ENCODE results near the gene POC1A. TPM values are rescaled to one million over a fixed set of nuclear protein-coding genes. Genes with fewer than 3 reads are reported as not detected.

POC1A gene
- total RNA-seq, 1 experiment from 2014 or later: 9.8 TPM

DNA sequence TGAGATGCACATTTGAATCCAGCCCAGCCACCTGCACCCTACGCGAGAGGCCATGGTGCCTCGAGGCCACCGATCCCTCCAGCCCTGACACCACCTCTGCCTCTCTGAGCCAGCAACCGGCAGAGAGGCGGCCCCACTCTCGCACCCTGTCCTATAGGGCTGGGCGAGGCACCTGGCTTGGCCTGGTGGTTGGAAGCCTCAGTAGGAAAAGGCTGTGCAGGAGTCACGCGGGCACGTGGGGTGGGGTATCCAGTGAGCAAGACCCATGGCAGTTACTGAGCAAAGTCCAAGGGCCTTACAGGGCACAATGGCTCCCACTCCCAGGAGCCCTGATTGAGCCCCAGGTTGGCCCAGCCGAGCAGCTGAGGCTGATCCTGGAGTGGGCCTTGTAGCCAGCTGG is 85.5 kb downstream of the POC1A start:
- Mint-ChIP-seq H3K27ac (ENCODE audit: low read depth, unreplicated experiment) (no peak overlapping the region), H3K4me3 (ENCODE audit: unreplicated experiment) (no peak overlapping the region), H3K36me3 (ENCODE audit: insufficient read depth, unreplicated experiment) (no peaks in the 10 kb centered on the region), H3K9me3 (ENCODE audit: unreplicated experiment) (no peaks in the 10 kb centered on the region), H3K4me1 (ENCODE audit: insufficient read depth, unreplicated experiment) (peaks cover 11% of the 10 kb centered on the region), H3K27me3 (ENCODE audit: insufficient read depth, unreplicated experiment) (no peaks in the 10 kb centered on the region)
- TF ChIP-seq, protein P1, sequence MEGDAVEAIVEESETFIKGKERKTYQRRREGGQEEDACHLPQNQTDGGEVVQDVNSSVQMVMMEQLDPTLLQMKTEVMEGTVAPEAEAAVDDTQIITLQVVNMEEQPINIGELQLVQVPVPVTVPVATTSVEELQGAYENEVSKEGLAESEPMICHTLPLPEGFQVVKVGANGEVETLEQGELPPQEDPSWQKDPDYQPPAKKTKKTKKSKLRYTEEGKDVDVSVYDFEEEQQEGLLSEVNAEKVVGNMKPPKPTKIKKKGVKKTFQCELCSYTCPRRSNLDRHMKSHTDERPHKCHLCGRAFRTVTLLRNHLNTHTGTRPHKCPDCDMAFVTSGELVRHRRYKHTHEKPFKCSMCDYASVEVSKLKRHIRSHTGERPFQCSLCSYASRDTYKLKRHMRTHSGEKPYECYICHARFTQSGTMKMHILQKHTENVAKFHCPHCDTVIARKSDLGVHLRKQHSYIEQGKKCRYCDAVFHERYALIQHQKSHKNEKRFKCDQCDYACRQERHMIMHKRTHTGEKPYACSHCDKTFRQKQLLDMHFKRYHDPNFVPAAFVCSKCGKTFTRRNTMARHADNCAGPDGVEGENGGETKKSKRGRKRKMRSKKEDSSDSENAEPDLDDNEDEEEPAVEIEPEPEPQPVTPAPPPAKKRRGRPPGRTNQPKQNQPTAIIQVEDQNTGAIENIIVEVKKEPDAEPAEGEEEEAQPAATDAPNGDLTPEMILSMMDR (IDR thresholded peaks at IDR 0.05; ENCODE audit: unreplicated experiment): no peak
- intact Hi-C loops (cut with micrococcal nuclease): no loop called here
- BruUV-seq (replicated peaks): no TSS peak
- ChIA-PET POLR2A (interaction anchor here (0.6 kb wide), 1 partner anchor 49 kb away, joined by 3 read pairs; no protein-coding TSS in a partner anchor), CTCF (interaction anchor here (0.6 to 1.4 kb wide), 2 partner anchors 11 to 67 kb away, joined by 3 read pairs; no protein-coding TSS in a partner anchor)
- no peak for DNase-seq (ENCODE audit: unreplicated experiment)

DNA sequence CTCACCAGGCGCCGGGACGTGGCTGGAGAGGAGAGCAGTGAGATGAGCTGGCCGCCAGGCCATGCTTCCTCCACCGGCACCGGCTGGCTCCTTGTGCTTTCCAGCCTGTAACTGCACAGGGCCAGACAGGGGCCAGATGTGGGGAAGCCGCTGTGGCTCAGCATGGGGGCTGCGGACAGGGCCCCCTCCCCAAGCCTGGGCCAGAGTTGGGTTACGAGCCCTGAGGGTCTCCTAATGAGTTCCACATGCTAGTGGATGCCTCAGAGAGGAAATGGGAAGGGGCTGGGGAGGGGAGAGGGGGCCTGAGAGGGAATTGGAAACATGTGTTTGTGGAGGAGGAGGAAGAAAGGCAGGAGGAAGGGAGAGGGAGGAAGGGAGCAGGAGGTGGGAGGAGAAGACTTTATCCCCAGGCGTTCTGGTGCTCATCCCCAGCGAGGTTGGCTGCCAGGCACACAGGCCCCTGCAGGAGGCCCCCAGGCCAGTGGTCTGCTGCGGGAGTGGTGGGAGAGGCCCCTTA is 86.1 kb downstream of the POC1A start:
- TF ChIP-seq, protein P1 (IDR thresholded peaks at IDR 0.05; ENCODE audit: unreplicated experiment): no peak
- H3K4me3 Mint-ChIP-seq (ENCODE audit: unreplicated experiment): no peak overlapping the region
- POLR2A ChIA-PET: interaction anchor here (1.1 to 4.0 kb wide), 3 partner anchors 12 to 58 kb away, joined by 3 to 31 read pairs (median 6); partner anchors contain the start of gene DUSP7
- peaks cover 17% of the 10 kb centered on the region for H3K4me1 Mint-ChIP-seq (ENCODE audit: insufficient read depth, unreplicated experiment)
- no peak for DNase-seq (ENCODE audit: unreplicated experiment)
- H3K9me3 Mint-ChIP-seq (ENCODE audit: unreplicated experiment): no peaks in the 10 kb centered on the region
- intact Hi-C loops (cut with micrococcal nuclease): no loop called here
- CTCF ChIA-PET: interaction anchor here (1.3 to 1.9 kb wide), 2 partner anchors 15 to 67 kb away, joined by 7 to 8 read pairs; no protein-coding TSS in a partner anchor
- H3K27me3 Mint-ChIP-seq (ENCODE audit: insufficient read depth, unreplicated experiment): no peaks in the 10 kb centered on the region
- H3K27ac Mint-ChIP-seq (ENCODE audit: low read depth, unreplicated experiment): no peak overlapping the region
- BruUV-seq (replicated peaks): no TSS peak
- no peaks in the 10 kb centered on the region for H3K36me3 Mint-ChIP-seq (ENCODE audit: insufficient read depth, unreplicated experiment)

DNA sequence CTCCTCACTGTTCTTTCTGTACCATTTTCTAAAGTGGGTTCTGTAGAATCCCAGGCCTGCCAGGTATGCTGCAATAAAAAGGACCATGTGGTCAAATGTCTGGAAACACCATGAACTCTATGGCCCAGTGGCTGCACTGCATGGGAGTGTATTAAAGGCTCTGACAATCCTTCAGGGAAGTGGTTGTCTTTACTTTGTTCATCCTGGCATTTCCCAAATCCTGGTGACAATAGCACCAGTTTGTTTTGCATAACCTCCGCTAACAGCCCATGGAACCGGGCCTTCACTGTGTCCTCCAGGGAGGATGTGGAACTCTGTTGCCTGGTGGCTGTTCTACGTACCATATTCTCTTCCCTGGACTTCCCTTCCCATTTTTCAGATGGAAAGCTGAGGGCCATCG is 86.7 kb downstream of the POC1A start:
- no peaks in the 10 kb centered on the region for H3K36me3 Mint-ChIP-seq (ENCODE audit: insufficient read depth, unreplicated experiment)
- TF ChIP-seq, protein P1 (IDR thresholded peaks at IDR 0.05; ENCODE audit: unreplicated experiment): no peak
- ChIA-PET CTCF (interaction anchor here (0.5 to 1.9 kb wide), 4 partner anchors 14 to 554 kb away, joined by 3 to 8 read pairs (median 6); no protein-coding TSS in a partner anchor), POLR2A (interaction anchor here (1.1 to 4.0 kb wide), 4 partner anchors 12 to 58 kb away, joined by 3 to 31 read pairs (median 4); partner anchors contain the start of gene DUSP7)
- no peak overlapping the region for H3K4me3 Mint-ChIP-seq (ENCODE audit: unreplicated experiment)
- peak overlapping the region; percentile 11 for H3K27ac Mint-ChIP-seq (ENCODE audit: low read depth, unreplicated experiment)
- BruUV-seq (replicated peaks): no TSS peak
- intact Hi-C loops (cut with micrococcal nuclease): no loop called here
- DNase-seq (ENCODE audit: unreplicated experiment): no peak
- no peaks in the 10 kb centered on the region for H3K9me3 Mint-ChIP-seq (ENCODE audit: unreplicated experiment)
- H3K4me1 Mint-ChIP-seq (ENCODE audit: insufficient read depth, unreplicated experiment): peaks cover 22% of the 10 kb centered on the region
- H3K27me3 Mint-ChIP-seq (ENCODE audit: insufficient read depth, unreplicated experiment): no peaks in the 10 kb centered on the region

DNA sequence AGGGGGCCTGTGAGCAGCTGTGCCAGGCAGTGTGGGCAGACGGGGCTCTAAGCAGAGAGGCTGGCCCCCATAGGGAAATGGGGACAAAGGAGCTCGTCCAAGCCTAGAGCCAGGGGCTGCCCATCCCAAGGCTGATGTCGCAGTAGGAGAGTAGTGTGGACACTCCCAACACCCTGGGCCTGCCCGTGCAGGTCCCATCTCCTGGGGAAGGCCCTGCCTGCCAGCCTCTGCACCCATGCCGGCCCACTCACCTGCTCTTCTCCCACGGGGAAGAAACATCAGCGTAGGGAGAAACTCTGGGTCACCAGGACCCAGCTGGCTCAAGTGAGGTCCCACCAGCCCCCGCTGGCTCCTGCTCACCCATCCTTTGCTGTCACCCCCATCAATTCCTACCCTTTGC is 87.2 kb downstream of the POC1A start:
- intact Hi-C loops (cut with micrococcal nuclease): no loop called here
- no peaks in the 10 kb centered on the region for H3K9me3 Mint-ChIP-seq (ENCODE audit: unreplicated experiment)
- CTCF ChIA-PET: interaction anchor here (0.5 to 2.0 kb wide), 7 partner anchors 13 to 553 kb away, joined by 3 to 8 read pairs (median 4); no protein-coding TSS in a partner anchor
- peak; percentile 45 for DNase-seq (ENCODE audit: unreplicated experiment)
- no peaks in the 10 kb centered on the region for H3K27me3 Mint-ChIP-seq (ENCODE audit: insufficient read depth, unreplicated experiment)
- peaks cover under 1% of the 10 kb centered on the region for H3K36me3 Mint-ChIP-seq (ENCODE audit: insufficient read depth, unreplicated experiment)
- TF ChIP-seq, protein P1 (IDR thresholded peaks at IDR 0.05; ENCODE audit: unreplicated experiment): no peak
- peaks cover 26% of the 10 kb centered on the region for H3K4me1 Mint-ChIP-seq (ENCODE audit: insufficient read depth, unreplicated experiment)
- no peak overlapping the region for H3K4me3 Mint-ChIP-seq (ENCODE audit: unreplicated experiment)
- BruUV-seq (replicated peaks): no TSS peak
- H3K27ac Mint-ChIP-seq (ENCODE audit: low read depth, unreplicated experiment): peak overlapping the region; percentile 11
- POLR2A ChIA-PET: interaction anchor here (0.8 to 4.0 kb wide), 5 partner anchors 11 to 84 kb away, joined by 3 to 31 read pairs (median 3); partner anchors contain the start of gene DUSP7

Measured in MCF 10A (cell line).